Fibroblast of lung (primary cell): ENCODE data around the gene FLRT3. TPM values are rescaled to one million over a fixed set of nuclear protein-coding genes. Genes with fewer than 3 reads are reported as not detected.

Experiments used
- DNase-seq, 2 donors: peaks; one replicate each; pipeline versions ENCODE4 v3.0.0 to v3.0.0-alpha.2; 2010; ENCODE audit warnings: low read depth in 2 of 2
- H2AFZ ChIP-seq: 2 replicates; pipeline ENCODE4 v1.5.1; 2012; ENCODE audit warnings: low read length, control low read depth, inconsistent platforms
- H3K27ac ChIP-seq: 2 replicates; pipeline ENCODE4 v1.5.1; 2011; ENCODE audit warnings: low read length, control low read depth; ENCODE audit not compliant: insufficient read depth
- H3K27me3 ChIP-seq: 2 replicates; pipeline ENCODE4 v1.5.1; 2011; ENCODE audit warnings: mild to moderate bottlenecking, low read length; ENCODE audit not compliant: control insufficient read depth, insufficient read depth
- H3K36me3 ChIP-seq: 2 replicates; pipeline ENCODE4 v1.5.1; 2011; ENCODE audit warnings: low read length; ENCODE audit not compliant: control insufficient read depth, insufficient read depth
- H3K4me1 ChIP-seq: 2 replicates; pipeline ENCODE4 v1.5.1; 2011; ENCODE audit warnings: low read length; ENCODE audit not compliant: control insufficient read depth, insufficient read depth; ENCODE audit errors: extremely low read depth
- H3K4me2 ChIP-seq: 2 replicates; pipeline ENCODE4 v1.5.1; 2011; ENCODE audit warnings: low read length, control low read depth; ENCODE audit not compliant: insufficient read depth; ENCODE audit errors: extremely low read depth
- H3K4me3 ChIP-seq, 4 experiments: fragments of 200-600 bp in 1 of 4; sonication (generic) in 1 of 4; replicated peaks in 1 of 4; 2 replicates each; pipeline ENCODE4 v1.5.1; 2011 to 2016; ENCODE audit warnings: low read length in 4 of 4, low read depth in 3 of 4, mild to moderate bottlenecking in 3 of 4, control low read depth in 2 of 4, inconsistent platforms in 1 of 4, mixed read lengths in 1 of 4; ENCODE audit not compliant: insufficient read depth in 1 of 4; ENCODE audit errors: control extremely low read depth in 1 of 4
- H3K79me2 ChIP-seq: 2 replicates; pipeline ENCODE4 v1.5.1; 2012; ENCODE audit warnings: mild to moderate bottlenecking, low read length, inconsistent platforms; ENCODE audit not compliant: control insufficient read depth, insufficient read depth
- H3K9ac ChIP-seq: 2 replicates; pipeline ENCODE4 v1.5.1; 2011; ENCODE audit warnings: mild to moderate bottlenecking, low read length, control low read depth; ENCODE audit not compliant: insufficient read depth
- H3K9me3 ChIP-seq: 2 replicates; pipeline ENCODE4 v1.5.1; 2012; ENCODE audit warnings: low read depth, low read length; ENCODE audit not compliant: control insufficient read depth, insufficient read depth
- H4K20me1 ChIP-seq: 2 replicates; pipeline ENCODE4 v1.5.1; 2011; ENCODE audit warnings: low read length; ENCODE audit not compliant: control insufficient read depth, insufficient read depth; ENCODE audit errors: extremely low read depth
- CTCF ChIP-seq, 2 donors: IDR thresholded peaks in 1 of 2; conservative IDR thresholded peaks in 1 of 2; 1 replicate in 1 of 2; 2 replicates in 1 of 2; pipeline ENCODE4 v1.5.1; 2011 to 2012; ENCODE audit warnings: low read length in 2 of 2, control low read depth in 1 of 2, inconsistent platforms in 1 of 2, low read depth in 1 of 2, mild to moderate bottlenecking in 1 of 2
- EZH2 ChIP-seq: IDR thresholded peaks from 2 replicates; pipeline ENCODE4 v1.5.1; 2012; ENCODE audit warnings: low read length, control low read depth, mild to moderate bottlenecking; ENCODE audit errors: missing control alignments
- polyA plus RNA-seq, 2 donors: library from polyadenylated mRNA; depleted of rRNA in 1 of 2; stranded (reverse) in 1 of 2; unstranded in 1 of 2; fragments of >200 nt; gene quantifications; 2 replicates each; pipeline ENCODE4 v1.2.1, GENCODE V29; 2011 to 2012; ENCODE audit warnings: missing spikeins in 1 of 2
- total RNA-seq: library from RNA; depleted of rRNA; stranded (reverse); fragments of >200 nt; gene quantifications from 2 replicates; pipeline ENCODE4 v1.2.1, GENCODE V29; 2014

The FLRT3 gene
- total and polyA plus RNA-seq, 2 donors (not counting 1 experiment from before 2014, with no cell fraction given) = 2.9 to 7.6 TPM

GRCh38 chr20:14375416-14375985 is 38.1 kb upstream of the FLRT3 start:
- Histone ChIP-seq H3K27me3 (no peaks in the 10 kb centered on the region), H4K20me1 (no peaks in the 10 kb centered on the region), H3K9me3 (no peaks in the 10 kb centered on the region), H2AFZ (no peak overlapping the region), H3K27ac (no peak overlapping the region), H3K4me3 (no peak overlapping the region), H3K36me3 (no peaks in the 10 kb centered on the region), H3K4me2 (no peak overlapping the region), H3K79me2 (no peaks in the 10 kb centered on the region), H3K4me1 (no peaks in the 10 kb centered on the region), H3K9ac (no peak overlapping the region)
- TF ChIP-seq EZH2 = no peak
- TF ChIP-seq CTCF (conservative IDR thresholded peaks at IDR 0.05 in 1 of 2, IDR thresholded peaks at IDR 0.05 in 1 of 2; ENCODE audit: low read depth in 1 of 2, low read length in 2 of 2) = no peak
- DNase-seq = no peak

GRCh38 chr20:14374196-14374595 is 36.8 kb upstream of the FLRT3 start:
- no peak for DNase-seq
- Histone ChIP-seq H3K27ac (no peak overlapping the region), H4K20me1 (no peaks in the 10 kb centered on the region), H3K27me3 (no peaks in the 10 kb centered on the region), H3K36me3 (no peaks in the 10 kb centered on the region), H3K4me1 (no peaks in the 10 kb centered on the region), H3K9me3 (no peaks in the 10 kb centered on the region), H2AFZ (no peak overlapping the region), H3K4me3 (no peak overlapping the region), H3K4me2 (no peak overlapping the region), H3K79me2 (no peaks in the 10 kb centered on the region), H3K9ac (no peak overlapping the region)
- TF ChIP-seq EZH2 (no peak), CTCF (conservative IDR thresholded peaks at IDR 0.05 in 1 of 2, IDR thresholded peaks at IDR 0.05 in 1 of 2; ENCODE audit: low read depth in 1 of 2, low read length in 2 of 2) (no peak)

- no peak overlapping the region for H3K4me2 ChIP-seq
- H3K4me1 ChIP-seq = no peaks in the 10 kb centered on the region
- H2AFZ ChIP-seq = no peak overlapping the region
- no peaks in the 10 kb centered on the region for H4K20me1 ChIP-seq
- H3K9ac ChIP-seq = no peak overlapping the region
- H3K27ac ChIP-seq = no peak overlapping the region
- no peak overlapping the region for H3K4me3 ChIP-seq
- H3K9me3 ChIP-seq = no peaks in the 10 kb centered on the region
- H3K79me2 ChIP-seq = no peaks in the 10 kb centered on the region
- no peaks in the 10 kb centered on the region for H3K36me3 ChIP-seq
- peak in 1 of 2 donors; percentile 37 for DNase-seq
- TF ChIP-seq EZH2 (no peak), CTCF (conservative IDR thresholded peaks at IDR 0.05 in 1 of 2, IDR thresholded peaks at IDR 0.05 in 1 of 2; ENCODE audit: low read depth in 1 of 2, low read length in 2 of 2) (no peak)
- H3K27me3 ChIP-seq = no peaks in the 10 kb centered on the region
Observed at GRCh38 chr20:14361509-14362345, 24.3 kb upstream of the FLRT3 start.
